ENCODE data around the gene KIF16B. TPM values are rescaled to one million over a fixed set of nuclear protein-coding genes. Genes with fewer than 3 reads are reported as not detected.
"Not testable (repeated sequence)": the region's sequence is repeated elsewhere in the genome, so short reads cannot be mapped to it uniquely, and the experiment has no call there.

Gene KIF16B
- total and polyA plus RNA-seq, 10 of the 15 experiments (the other 5 are each of a cell fraction or from before 2014, with no cell fraction given): 0.21 to 5.2 (median 3.0) TPM

DNA sequence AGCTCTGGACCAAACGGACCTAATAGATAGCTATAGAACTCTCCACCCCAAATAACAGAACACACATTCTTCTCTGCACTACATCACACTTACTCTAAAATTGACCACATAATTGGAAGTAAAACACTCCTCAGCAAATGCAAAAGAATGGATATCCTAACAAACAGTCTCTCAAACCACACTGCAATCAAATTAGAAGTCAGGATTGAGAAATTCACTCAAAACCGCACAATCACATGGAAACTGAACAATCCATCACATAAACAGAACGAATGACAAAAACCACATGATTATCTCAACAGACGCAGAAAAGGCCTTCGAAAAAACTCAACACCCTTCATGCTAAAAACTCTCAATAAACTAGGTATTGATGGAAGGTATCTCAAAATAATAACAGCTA is 50.6 kb downstream of the KIF16B start:
- H3K4me3 ChIP-seq; CTCF ChIA-PET; ATAC-seq; H3K27ac ChIP-seq (ENCODE audit: control insufficient read depth, insufficient read depth); H3K27me3 ChIP-seq (replicated peaks in 1 of 2; ENCODE audit: control insufficient read depth in 2 of 2, insufficient read depth in 2 of 2, low read length in 1 of 2); H3K9ac ChIP-seq (ENCODE audit: control insufficient read depth, insufficient read depth, low read length); BruUV-seq (replicated peaks); SMC1A ChIA-PET (ENCODE audit: uncharacterized antibody, unreplicated experiment); H3K4me2 ChIP-seq (ENCODE audit: control insufficient read depth, insufficient read depth); FAIRE-seq; H3K9me3 ChIP-seq (replicated peaks; ENCODE audit: control insufficient read depth, insufficient read depth, low read length); POLR2A ChIA-PET; in situ Hi-C loops (cut with MboI); intact Hi-C loops (cut with micrococcal nuclease; ENCODE audit: unreplicated experiment); H2AFZ ChIP-seq (ENCODE audit: control insufficient read depth, low read depth, low read length); H3K79me2 ChIP-seq (ENCODE audit: control insufficient read depth, insufficient read depth, low read length); DNase-seq (ENCODE audit: low read depth, low spot score); H3K36me3 ChIP-seq (ENCODE audit: control insufficient read depth in 2 of 2, insufficient read depth in 2 of 2, low read length in 1 of 2); H4K20me1 ChIP-seq (ENCODE audit: control insufficient read depth, insufficient read depth); H3K4me1 ChIP-seq (ENCODE audit: control insufficient read depth, insufficient read depth, low read length); RAD21 ChIA-PET (ENCODE audit: unreplicated experiment): not testable (repeated sequence)
- 62% methylated on average over 5 of the region's 5 CpGs for WGBS (ENCODE audit: insufficient coverage, insufficient replicate concordance, low lambda C conversion rate, missing lambda C conversion rate)

DNA sequence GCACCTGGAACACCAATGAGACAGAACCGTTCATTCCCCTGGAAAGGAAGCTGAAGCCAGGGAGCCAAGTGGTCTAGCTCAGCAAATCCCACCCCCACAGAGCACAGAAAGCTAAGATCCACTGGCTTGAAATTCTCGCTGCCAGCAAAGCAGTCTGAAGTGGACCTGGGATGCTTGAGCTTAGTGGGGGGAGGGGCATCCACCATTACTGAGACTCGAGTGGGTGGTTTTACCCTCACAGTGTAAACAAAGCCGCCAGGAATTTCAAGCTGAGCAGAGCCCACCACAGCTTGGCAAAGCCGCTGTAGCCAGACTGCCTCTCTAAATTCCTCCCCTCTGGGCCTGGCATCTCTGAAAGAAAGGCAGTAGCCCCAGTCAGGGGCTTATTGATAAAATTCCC is 53.1 kb downstream of the KIF16B start:
- in situ Hi-C loops (cut with MboI): no loop called here

DNA sequence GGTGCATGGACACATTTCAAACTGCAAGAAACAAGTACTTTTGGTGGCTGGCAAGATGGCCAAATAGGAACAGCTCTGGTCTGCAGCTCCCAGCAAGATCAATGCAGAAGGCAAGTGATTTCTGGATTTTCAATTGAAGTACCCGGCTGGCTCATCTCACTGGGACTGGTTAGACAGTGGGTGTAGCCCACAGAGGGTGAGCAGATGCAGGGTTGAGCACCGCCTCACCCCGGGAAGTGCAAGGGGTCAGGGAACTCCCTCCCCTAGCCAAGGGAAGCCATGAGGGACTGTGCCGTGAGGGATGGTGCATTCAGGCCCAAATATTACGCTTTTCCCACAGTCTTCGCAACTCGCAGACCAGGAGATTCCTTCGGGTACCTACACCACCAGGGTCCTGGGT is 53.6 kb downstream of the KIF16B start:
- H3K4me1 ChIP-seq (ENCODE audit: control insufficient read depth, insufficient read depth, low read length); H3K4me2 ChIP-seq (ENCODE audit: control insufficient read depth, insufficient read depth); H3K27me3 ChIP-seq (replicated peaks in 1 of 2; ENCODE audit: control insufficient read depth in 2 of 2, insufficient read depth in 2 of 2, low read length in 1 of 2); FAIRE-seq; H3K9ac ChIP-seq (ENCODE audit: control insufficient read depth, insufficient read depth, low read length); H3K9me3 ChIP-seq (replicated peaks; ENCODE audit: control insufficient read depth, insufficient read depth, low read length); DNase-seq (ENCODE audit: low read depth, low spot score); BruUV-seq (replicated peaks); ATAC-seq; H4K20me1 ChIP-seq (ENCODE audit: control insufficient read depth, insufficient read depth); intact Hi-C loops (cut with micrococcal nuclease; ENCODE audit: unreplicated experiment); H3K36me3 ChIP-seq (ENCODE audit: control insufficient read depth in 2 of 2, insufficient read depth in 2 of 2, low read length in 1 of 2); H2AFZ ChIP-seq (ENCODE audit: control insufficient read depth, low read depth, low read length); H3K79me2 ChIP-seq (ENCODE audit: control insufficient read depth, insufficient read depth, low read length); H3K4me3 ChIP-seq; H3K27ac ChIP-seq (ENCODE audit: control insufficient read depth, insufficient read depth); SMC1A ChIA-PET (ENCODE audit: uncharacterized antibody, unreplicated experiment): not testable (repeated sequence)
- CTCF ChIA-PET: interaction anchor here (1.1 to 1.3 kb wide), 2 partner anchors 179 to 240 kb away, joined by 3 to 5 read pairs; no protein-coding TSS in a partner anchor
- 78% methylated on average over 8 of the region's 8 CpGs for whole genome bisulfite sequencing (ENCODE audit: insufficient coverage, insufficient replicate concordance, low lambda C conversion rate, missing lambda C conversion rate)
- POLR2A ChIA-PET: interaction anchor here (0.7 kb wide), 1 partner anchor 70 kb away, joined by 4 read pairs; no protein-coding TSS in a partner anchor
- RAD21 ChIA-PET (ENCODE audit: unreplicated experiment): interaction anchor here (2.6 kb wide), 1 partner anchor 241 kb away, joined by 6 read pairs; no protein-coding TSS in a partner anchor
- in situ Hi-C loops (cut with MboI): loop anchor here (5.0 kb wide), 1 partner anchor 243 kb away; no protein-coding TSS in a partner anchor

More for the DNA sequence above, 53.1 kb downstream of the KIF16B start:
- CTCF ChIA-PET: interaction anchor here (1.3 kb wide), 1 partner anchor 240 kb away, joined by 5 read pairs; no protein-coding TSS in a partner anchor
- no peaks in the 10 kb centered on the region for H3K27me3 ChIP-seq (replicated peaks in 1 of 2; ENCODE audit: control insufficient read depth in 2 of 2, insufficient read depth in 2 of 2, low read length in 1 of 2)
- no peak for FAIRE-seq
- H4K20me1 ChIP-seq (ENCODE audit: control insufficient read depth, insufficient read depth): no peaks in the 10 kb centered on the region
- H3K79me2 ChIP-seq (ENCODE audit: control insufficient read depth, insufficient read depth, low read length): no peaks in the 10 kb centered on the region
- POLR2A ChIA-PET: interaction anchor here (0.7 kb wide), 1 partner anchor 69 kb away, joined by 4 read pairs; no protein-coding TSS in a partner anchor
- H3K27ac ChIP-seq (ENCODE audit: control insufficient read depth, insufficient read depth): no peak overlapping the region
- H3K4me3 ChIP-seq: no peak overlapping the region
- SMC1A ChIA-PET (ENCODE audit: uncharacterized antibody, unreplicated experiment): interaction anchor here (0.7 kb wide), 1 partner anchor 186 kb away, joined by 3 read pairs; no protein-coding TSS in a partner anchor
- TF ChIP-seq NR2C1 (IDR thresholded peaks at IDR 0.05) (no peak), JUNB (IDR thresholded peaks at IDR 0.05) (no peak)
- intact Hi-C loops (cut with micrococcal nuclease; ENCODE audit: unreplicated experiment): no loop called here
- no peaks in the 10 kb centered on the region for H3K4me1 ChIP-seq (ENCODE audit: control insufficient read depth, insufficient read depth, low read length)
- no peaks in the 10 kb centered on the region for H3K36me3 ChIP-seq (ENCODE audit: control insufficient read depth in 2 of 2, insufficient read depth in 2 of 2, low read length in 1 of 2)
- no peak overlapping the region for H3K9ac ChIP-seq (ENCODE audit: control insufficient read depth, insufficient read depth, low read length)
- no peak for ATAC-seq
- H2AFZ ChIP-seq (ENCODE audit: control insufficient read depth, low read depth, low read length): no peak overlapping the region
- RAD21 ChIA-PET (ENCODE audit: unreplicated experiment): no interaction called here
- no peak overlapping the region for H3K4me2 ChIP-seq (ENCODE audit: control insufficient read depth, insufficient read depth)
- 55% methylated on average over 5 of the region's 5 CpGs for WGBS (ENCODE audit: insufficient coverage, insufficient replicate concordance, low lambda C conversion rate, missing lambda C conversion rate)
- no TSS peak for BruUV-seq (replicated peaks)
- no peaks in the 10 kb centered on the region for H3K9me3 ChIP-seq (replicated peaks; ENCODE audit: control insufficient read depth, insufficient read depth, low read length)
- DNase-seq (ENCODE audit: low read depth, low spot score): no peak

Measured in GM12878 (cell line).